GM18520 (cell line): ENCODE results near the gene KNDC1.
"Not testable (repeated sequence)": the region's sequence is repeated elsewhere in the genome, so short reads cannot be mapped to it uniquely, and the experiment has no call there.

Experiments
- ATAC-seq: cut with Tn5 transposase; IDR thresholded peaks from one replicate; pipeline ENCODE4 v1.9.1; 2021; ENCODE audit not compliant: unreplicated experiment

The KNDC1 gene

DNA sequence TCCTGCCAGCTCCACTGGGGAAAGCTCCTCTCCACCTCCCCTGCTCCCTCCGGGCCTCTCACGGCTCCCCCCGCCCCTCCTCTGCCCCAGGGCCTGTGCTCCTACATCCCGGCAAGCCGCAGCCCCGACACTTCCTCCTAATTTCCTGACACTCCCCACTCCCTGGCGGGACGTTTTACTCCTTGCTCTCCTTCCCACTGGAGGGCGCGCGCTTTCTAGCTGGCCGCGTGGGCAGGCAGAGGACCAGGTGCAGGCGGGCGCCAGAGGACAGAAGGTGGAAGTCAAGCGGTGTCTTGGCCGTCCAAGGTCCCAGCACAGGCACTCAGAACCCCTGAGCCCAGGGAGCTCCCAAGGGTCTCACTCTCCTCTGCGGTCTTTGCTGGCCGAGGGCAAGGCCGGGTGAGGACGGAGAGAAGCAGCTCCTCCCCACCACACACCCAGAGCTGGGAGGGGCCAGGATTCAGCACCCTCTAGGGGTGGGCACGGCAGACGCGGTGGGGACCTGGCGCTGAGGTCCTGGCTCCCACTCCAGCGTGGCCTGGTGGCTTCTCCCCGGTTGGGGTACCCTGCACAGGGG lies 97.6 kb downstream of the KNDC1 start:
- ATAC-seq, result no peak

DNA sequence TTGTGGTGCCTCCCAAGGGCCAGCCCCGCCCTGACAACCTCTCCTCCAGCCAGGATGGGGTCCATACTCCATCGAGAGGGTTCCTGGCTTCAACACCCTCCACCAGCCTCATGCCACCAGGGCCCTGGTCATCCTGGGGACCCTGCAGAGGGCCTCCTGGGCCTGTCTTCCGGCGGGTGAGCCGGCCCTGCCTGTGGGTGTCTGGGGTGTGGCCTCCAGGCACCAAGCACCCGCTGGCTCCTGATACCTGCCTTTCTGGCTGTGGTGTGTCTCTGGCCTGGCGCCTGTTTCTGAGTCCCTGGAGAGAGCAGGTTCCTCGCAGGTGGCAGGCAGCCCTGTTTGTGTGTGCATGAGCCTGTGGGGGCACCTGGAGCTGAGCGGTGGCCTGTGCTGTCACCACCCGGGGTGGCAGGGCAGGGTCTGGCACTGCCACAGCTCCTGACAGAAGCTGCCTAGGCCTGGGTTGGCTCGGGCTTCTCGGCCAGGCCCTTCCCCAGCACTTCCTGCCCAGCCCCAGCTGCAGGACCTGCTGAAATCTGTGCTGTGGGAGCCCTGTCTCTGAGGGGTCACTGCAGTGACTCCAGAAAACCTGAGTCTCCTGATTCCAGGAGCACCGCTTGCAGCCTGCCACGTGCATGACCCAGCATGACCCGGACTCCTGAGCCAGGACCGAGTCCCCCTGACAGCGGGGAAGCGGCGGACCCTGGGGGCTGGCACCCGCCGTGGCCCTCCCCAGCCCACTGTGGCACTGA lies 98.2 kb downstream of the KNDC1 start:
- ATAC-seq, result no peak

DNA sequence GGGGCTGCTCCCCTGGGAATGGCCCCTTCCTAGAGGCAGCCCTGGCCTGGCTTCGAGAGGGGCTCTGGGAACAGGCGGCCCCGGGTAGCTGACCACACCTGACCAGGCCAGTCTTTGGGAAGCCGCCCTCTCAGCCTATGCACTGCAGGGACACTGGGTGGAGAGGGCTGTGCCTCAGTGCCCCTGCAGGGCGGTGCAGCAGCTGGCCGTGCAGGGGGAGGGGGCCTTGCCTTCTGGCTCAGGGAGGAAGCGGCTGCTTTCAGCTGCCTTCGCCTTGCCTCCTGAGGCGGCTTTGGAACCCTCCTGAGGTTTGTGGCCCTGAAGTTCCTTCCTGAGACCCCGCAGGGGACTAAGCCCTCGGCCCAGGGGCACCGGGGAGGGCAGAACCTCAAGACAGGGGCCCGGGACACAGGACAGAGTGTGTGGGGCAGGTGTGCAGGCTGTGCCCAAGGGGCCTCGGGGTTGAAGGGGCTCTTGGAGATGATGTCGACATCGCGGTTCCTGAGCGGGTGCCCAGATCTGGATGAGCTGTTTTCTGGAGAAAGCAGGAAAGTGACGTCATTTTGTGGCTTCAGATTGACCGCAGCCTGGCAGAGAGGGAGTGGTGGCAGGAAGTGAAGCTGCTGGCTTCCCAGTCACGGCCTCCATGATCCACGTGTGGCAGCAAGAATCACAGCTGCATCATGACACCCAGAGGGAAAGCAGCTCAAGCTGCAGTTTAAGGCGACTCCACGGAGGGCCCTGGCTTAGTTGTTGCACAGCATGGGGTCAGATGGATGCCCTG lies 99.0 kb downstream of the KNDC1 start:
- ATAC-seq, result no peak

DNA sequence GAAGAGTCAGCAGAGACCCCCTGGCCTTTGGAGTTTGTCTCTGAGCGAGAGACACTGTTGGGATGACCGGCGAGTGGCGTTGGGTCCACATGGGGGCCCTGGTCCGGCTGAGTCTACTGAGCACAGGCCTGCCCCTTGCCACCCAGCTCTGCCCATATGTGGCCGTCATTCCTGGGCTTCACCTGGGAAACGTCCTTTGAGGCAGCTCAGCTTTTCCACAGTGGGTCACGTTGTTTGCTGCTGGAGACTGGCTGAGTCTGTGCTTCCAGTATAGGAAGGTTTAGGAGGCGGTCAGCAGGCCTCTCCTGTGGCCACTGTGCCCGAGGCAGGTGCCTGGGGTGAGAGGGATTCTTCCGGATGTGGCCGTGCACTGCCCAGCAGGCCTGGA lies 99.6 kb downstream of the KNDC1 start:
- ATAC-seq, result no peak

DNA sequence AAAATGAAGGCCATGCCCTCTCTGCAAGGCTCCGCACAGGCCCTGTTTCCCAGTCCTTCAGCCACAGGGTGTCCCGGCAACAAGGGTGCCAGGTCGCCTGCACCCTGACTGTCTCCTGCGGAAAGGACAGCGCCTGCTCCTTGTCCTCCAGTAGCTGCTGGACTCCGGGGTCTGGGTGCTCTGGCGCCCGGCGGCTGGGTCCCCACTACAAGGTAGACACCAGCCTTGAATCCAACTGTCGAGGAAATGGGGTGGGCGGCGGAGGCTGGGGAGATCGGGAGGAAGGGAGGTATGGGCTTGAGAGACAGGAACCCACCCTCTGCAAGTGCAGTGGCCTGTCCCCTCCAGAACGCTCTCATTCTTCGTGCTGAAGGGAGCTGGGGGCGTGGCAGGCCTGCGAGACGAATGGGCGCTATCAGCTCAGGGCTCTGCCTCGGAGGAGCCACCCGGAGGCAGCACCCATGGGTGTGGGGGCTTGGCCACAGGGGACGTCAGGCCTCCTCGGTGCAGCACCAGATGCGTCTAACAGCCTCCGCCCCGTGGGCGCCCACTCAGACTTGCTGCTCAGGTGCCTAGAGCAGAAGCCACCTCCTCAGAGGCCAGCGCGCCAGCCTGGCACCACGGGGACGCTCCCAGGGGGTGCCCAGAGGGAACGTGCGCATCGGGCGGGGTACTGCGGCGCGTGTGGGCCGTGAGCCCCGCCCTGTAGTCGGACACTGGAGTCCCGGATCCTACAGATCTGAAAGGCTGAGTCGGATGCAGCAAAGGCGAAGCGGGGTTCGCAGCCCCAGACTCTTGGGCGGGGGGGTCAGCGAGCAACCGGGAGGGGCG lies 101.1 kb downstream of the KNDC1 start:
- peak; percentile 64 for ATAC-seq

DNA sequence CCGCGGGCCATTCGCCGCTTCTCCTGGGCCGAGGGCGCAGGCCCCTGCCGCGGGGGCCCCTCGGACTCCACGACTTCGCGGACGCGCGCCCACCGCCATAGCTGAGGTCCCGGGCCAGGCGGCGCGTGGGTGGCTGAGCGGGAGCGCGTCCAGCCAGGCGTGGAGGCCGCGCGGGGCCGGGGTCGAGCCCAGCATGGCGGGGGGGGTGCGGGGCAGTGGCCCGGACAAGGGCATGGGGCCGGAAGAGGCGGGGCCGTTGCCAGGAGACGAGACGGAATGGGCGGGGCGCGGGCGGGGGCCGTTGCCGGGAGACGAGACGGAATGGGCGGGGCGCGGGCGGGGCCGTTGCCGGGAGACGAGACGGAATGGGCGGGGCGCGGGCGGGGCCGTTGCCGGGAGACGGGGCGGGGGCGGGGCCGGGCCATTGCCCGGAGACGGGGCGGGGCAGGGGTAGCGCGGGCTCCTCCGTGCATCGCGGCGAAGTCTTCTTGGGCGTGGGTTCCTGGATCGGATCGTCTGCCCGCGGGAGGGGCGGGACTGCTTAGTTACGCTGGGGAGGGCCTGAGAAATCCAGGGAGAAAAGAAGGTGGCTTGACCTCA lies 101.8 kb downstream of the KNDC1 start:
- ATAC-seq, result peak; percentile 18

DNA sequence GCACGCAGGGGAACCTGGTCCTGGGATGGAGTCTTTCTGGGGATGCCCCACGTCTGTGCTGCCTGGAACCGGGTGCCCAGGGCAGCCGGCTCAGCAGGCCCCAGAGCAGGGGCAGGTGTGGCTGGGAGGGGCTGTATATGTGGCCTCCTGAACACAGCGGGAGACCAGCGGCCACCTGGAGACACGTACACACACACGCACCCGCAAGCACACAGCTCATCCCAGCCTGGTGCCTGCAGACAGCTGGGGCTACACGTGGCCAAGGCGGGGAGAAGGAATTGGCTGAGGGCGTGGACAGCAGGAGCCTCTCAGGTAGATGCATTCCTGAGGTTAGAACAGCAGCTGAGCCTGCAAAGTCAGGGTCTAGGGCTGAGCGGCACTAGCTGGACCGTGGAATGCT lies 102.7 kb downstream of the KNDC1 start:
- ATAC-seq, result no peak

DNA sequence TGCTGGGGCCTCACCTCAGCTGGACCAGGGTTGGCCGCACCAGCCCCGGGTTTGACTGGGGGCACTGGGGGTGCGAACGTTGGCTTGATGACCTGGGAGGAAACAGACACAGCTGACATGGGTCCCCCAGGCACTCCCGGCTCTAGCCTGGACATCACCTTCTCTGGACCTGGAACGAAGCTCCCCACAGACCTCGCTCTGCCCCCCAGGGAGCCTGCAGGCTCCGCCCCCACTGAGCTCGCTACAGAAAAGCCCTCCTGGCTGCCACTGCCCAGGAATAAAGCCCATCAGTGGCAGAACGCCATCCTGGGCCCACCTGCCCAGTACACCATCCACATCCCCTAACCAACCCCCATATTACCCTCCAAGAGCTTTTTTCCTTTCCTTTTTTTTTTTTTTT lies 103.7 kb downstream of the KNDC1 start:
- ATAC-seq, result no peak

DNA sequence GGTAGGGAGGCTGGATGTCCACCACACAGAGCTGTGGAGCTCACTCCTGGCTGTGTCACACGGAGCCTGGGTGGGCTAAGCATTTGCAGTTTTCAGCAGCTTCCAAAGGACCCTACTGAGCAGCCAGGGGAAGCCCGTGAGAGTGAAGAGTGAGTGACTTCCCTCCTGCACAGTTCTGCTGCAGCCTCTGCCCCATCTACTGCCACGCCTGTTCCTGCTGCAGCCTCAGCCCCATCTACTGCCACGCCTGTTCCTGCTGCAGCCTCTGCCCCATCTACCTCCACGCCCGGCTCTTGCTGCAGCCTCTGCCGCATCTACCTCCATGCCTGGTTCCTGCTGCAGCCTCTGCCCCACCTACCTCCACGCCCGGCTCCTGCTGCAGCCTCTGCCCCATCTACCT lies 104.4 kb downstream of the KNDC1 start:
- ATAC-seq, result no peak

DNA sequence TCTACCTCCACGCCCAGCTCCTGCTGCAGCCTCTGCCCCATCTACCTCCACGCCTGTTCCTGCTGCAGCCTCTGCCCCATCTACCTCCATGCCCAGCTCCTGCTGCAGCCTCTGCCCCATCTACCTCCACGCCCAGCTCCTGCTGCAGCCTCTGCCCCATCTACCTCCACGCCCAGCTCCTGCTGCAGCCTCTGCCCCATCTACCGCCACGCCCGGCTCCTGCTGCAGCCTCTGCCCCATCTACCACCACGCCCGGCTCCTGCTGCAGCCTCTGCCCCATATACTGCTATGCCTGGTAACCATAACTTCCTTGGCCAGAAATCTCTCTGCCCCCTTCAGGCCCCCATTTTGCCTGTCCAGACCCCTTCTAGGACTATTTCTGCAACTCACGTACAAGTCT lies 105.0 kb downstream of the KNDC1 start:
- not testable (repeated sequence) for ATAC-seq

DNA sequence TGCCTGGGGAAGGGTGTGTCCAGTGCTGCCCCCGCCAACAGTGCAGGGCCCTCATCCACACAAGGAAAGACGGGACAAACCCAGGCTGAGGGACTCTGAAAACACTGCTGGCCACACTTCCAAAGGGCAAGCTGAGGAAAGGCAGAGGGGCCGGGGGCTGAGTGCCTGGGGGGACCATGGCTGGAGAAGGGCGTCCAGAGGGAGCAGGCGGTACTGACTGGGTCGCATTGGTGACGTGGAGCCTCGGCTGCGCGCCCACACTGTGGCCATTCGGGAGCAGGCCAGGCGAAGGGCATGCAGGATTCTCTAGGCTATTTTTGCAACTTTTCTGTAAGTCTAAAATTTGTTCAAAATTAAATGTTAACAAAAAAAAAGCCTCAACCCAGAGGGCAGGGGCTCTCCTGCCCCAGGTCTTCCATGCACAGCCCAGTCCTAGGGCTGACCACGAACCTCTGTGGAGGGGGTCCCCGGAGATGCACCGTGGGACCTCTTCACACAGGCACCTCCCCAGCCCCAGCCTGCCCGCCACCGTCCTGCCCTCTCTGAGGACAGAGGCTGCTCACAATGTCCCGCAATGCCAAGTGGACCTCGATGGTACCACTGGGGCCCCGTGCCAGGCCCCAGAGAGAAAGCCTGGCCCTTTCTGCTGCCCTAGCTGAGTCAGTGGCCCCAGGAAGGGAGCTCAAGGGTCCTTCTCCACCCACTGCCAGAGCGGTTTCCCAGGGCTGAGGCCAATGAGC lies 106.2 kb downstream of the KNDC1 start:
- ATAC-seq, result no peak

DNA sequence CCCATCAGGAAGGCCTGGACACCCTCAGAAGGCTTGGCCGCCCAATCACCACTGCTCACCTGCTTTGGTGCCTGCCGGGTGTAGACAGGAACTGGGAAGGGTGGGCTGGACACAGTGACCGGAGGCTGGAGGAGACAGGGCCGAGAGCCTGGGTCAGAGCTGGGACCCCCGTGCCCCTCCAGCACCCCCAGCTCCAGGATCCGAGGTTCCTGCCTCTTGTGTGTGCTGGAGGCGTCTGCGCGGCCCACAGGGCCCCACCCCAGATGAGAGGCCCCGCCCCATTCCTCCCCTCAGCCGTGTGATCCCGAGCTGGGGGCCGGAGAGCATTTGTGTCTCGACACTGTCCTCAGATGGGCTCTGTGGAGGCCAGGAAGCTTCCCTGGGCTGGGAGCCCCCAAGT lies 107.3 kb downstream of the KNDC1 start:
- no peak for ATAC-seq

DNA sequence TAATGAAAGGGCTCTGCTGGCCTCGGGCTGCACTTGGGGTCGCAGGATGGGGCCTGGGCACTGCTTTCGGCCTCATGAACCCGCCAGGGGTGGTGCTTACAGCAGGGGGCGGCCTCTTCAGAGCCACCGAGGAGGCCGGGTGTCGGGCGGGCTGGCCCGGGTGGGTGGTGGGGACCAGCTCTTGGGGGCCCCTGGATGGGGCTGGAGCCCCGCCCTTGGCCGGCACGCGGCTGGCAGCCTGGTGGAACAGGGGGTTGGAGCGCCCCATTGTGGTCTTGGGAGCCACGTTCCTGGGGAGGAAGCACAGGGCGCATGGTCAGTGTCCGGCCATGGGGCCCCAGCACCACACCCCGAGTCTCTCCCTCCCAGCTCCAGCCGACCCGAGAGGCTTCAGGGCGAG lies 107.8 kb downstream of the KNDC1 start:
- ATAC-seq, result no peak

DNA sequence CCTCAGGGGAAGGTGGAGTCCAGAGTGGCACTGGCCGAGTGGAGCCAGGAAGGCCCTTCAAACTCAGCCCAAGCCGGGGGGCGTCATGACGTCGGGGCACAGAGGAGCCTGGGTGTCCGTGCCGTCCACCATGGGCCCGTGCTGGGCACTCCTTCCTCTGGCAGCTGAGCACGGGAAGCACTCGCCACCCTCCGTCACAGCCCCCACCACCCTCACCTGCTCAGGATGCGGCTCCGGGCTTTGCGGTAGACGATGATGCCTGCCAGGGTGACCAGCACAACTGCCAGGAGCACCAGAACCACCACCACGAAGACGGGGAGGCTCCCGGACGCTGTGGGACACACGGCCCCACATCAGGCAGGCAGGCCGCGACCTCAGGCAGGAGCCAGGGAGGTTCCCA lies 108.5 kb downstream of the KNDC1 start:
- ATAC-seq, result no peak

DNA sequence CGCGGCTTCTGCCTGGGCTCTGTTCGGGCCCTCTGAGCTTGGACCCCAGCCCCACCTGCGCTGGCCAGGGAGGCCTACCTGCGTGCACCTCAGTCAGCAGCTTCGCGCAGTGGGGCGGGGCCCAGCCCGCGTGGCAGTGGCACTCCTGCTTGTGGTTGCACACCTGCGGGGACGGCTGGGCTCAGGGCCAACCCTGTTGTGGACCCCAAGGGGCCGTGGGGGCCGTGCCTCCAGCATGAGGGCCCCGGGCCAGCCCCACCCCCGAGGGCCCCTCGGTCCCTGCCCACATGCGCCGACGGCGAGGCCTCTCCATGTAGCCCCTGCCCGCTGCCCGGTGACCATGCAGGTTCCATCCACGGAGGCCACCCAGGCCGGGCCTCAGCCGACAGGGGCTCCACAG lies 109.3 kb downstream of the KNDC1 start:
- ATAC-seq, result no peak

DNA sequence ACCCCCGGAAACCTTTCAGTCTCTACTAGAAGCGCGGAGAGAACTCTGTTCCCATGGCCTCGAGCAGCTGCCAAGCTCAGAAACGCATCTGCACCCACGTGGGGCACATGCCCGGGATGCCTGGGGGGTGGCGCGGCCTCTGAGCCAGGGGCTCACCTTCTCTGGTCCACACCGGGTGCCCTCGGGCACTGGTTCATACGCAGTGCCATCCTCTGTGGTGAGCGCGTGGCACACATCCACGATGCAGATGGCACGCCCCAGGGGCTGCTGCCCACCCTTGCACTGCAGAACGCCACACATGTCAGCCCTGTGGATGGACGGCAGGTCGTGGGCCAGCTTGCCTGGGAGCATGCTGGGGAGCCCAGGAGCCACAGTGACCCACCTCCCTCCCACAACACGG lies 110.2 kb downstream of the KNDC1 start:
- ATAC-seq, result no peak

DNA sequence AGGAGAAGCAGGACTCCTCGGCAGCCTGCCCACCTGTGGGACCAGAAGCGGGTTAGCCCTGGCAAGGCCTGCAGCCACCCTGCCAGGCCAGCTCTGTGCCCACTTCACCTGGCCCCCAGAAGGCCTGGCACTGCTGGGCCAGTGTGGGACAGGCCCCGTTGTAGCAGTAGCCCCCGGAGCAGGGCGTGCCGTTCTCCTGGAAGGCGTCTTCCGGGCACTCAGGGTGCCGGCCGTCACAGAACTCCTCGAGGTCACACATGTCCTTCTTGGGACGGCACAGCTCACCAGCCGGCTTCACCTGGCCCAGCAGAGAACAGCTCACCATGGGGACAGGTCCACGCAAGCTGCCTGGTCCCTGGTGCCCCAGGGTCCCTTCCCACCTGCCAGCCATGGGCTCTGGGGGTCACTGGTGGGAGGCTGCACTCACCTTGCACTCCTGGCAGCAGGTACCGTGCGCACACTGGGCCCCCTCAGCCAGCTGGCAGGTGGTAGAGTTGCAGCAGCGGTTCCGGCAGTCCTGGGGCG lies 110.8 kb downstream of the KNDC1 start:
- ATAC-seq, result no peak

DNA sequence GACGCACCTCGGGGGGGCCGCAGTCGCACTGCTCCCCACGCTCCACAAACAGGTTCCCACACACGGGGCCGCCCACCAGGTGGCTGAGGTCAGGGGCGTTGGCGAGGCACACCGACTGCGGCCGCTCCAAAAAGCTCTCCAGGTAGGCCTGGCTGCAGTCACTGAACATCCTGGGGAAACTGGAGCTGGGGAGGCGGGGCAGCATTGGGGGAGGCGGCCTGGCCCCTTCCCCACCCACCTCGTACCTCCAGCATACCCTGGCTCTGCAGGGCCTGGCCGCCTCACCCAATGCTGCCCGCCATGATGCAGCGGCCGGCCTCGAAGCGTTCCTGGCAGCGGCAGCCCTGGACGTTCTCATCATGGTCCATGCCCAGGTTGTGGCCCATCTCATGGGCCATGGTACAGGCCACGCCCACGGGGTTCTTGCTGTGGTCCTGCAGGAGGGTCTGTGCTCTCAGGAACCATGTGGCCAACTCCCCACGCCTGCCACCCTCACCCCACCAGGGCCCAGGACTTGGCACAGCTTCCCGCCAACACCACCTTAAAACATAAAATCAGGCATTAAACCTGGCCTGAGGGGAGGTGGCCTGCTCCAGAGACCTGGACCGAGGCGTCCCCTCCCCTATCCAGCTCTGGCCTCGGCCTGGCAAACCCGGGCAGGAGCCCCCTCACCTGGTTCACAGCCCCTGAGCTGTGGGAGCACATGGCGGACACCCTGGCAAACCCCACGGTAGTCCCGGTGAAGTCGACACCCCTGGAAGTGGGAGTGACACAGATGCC lies 111.7 kb downstream of the KNDC1 start:
- ATAC-seq, result no peak

DNA sequence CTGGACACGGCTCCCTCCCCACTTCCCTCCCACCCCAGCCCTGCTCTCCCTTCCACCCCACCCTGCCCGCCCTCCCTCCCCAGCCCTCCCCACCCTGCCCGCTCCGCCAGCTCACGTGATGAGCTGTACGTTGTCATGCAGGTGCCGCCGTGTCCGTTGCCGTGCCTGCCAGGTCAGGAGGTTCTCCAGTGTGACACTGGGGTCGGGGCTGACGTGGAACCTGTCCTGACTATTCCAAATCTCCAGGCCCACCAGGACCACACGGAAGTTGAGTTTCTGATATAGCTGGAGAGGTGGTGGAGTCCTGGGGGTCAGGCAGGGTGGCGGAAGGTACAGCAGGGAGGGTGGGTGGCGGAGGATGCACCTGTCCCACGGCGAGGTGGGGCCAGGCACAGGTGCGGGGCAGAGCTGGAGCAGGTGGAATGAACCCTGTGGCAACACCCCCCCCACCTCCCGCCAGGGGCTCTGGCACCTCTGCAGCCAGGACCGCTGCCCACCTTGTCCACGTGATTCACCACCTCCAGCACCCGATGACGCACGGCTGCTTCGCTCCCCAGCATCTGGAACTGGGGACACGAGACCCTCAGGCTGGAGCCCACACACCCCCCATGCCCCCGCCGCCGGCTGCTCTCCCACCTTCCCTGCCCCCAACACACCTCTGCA lies 112.4 kb downstream of the KNDC1 start:
- ATAC-seq, result no peak
